GM21723 (cell line): ENCODE measurements around the gene RGS17.
"Not testable (repeated sequence)": the region's sequence is repeated elsewhere in the genome, so short reads cannot be mapped to it uniquely, and the experiment has no call there.

Experiments
- ATAC-seq: cut with Tn5 transposase; IDR thresholded peaks from one replicate; pipeline ENCODE4 v1.9.1; 2021; ENCODE audit warnings: mild to moderate bottlenecking, moderate library complexity; ENCODE audit not compliant: unreplicated experiment

The RGS17 gene

GRCh38 chr6:152999538-152999937, 131.5 kb downstream of the RGS17 start:
- not testable (repeated sequence) for ATAC-seq

GRCh38 chr6:152993847-152994246, 137.2 kb downstream of the RGS17 start:
- no peak for ATAC-seq

GRCh38 chr6:152993431-152993830, 137.7 kb downstream of the RGS17 start:
- no peak for ATAC-seq

- ATAC-seq, result no peak
Observed at GRCh38 chr6:152986978-152987377, 144.1 kb downstream of the RGS17 start.

GRCh38 chr6:152985300-152985699, 145.8 kb downstream of the RGS17 start:
- not testable (repeated sequence) for ATAC-seq

GRCh38 chr6:152984513-152984872, 146.6 kb downstream of the RGS17 start:
- ATAC-seq, result peak; percentile 36

- ATAC-seq, result peak; percentile 32
Observed at GRCh38 chr6:152983637-152984512, 147.2 kb downstream of the RGS17 start.

GRCh38 chr6:152982904-152983636, 148.0 kb downstream of the RGS17 start, which contains the start of gene FBXO5:
Gene FBXO5 (minus strand): TSS chr6:152983041. CDS start chr6:152982959, 82 bp downstream.
- ATAC-seq, result peak; percentile 79

- peak; percentile 2 for ATAC-seq
Observed at GRCh38 chr6:152981989-152982903, 148.8 kb downstream of the RGS17 start.

- ATAC-seq, result no peak
Observed at GRCh38 chr6:152981219-152981618, 149.9 kb downstream of the RGS17 start.

- no peak for ATAC-seq
Observed at GRCh38 chr6:152980656-152981055, 150.4 kb downstream of the RGS17 start.

- no peak for ATAC-seq
Observed at GRCh38 chr6:152979116-152979515, 152.0 kb downstream of the RGS17 start.

- no peak for ATAC-seq
Observed at GRCh38 chr6:152978058-152978457, 153.0 kb downstream of the RGS17 start.

GRCh38 chr6:152977556-152977955, 153.5 kb downstream of the RGS17 start:
- no peak for ATAC-seq

- no peak for ATAC-seq
Observed at GRCh38 chr6:152976749-152977148, 154.3 kb downstream of the RGS17 start.

- ATAC-seq, result peak; percentile 39
Observed at GRCh38 chr6:152975204-152975915, 155.7 kb downstream of the RGS17 start.

GRCh38 chr6:152973916-152974315, 157.2 kb downstream of the RGS17 start:
- ATAC-seq, result no peak

GRCh38 chr6:152969688-152970418, 161.2 kb downstream of the RGS17 start:
- ATAC-seq, result no peak

GRCh38 chr6:152966168-152966894, 164.8 kb downstream of the RGS17 start:
- ATAC-seq, result not testable (repeated sequence)
